GM12878 (cell line): ENCODE measurements around the gene SNRPD3. TPM values are rescaled to one million over a fixed set of nuclear protein-coding genes. Genes with fewer than 3 reads are reported as not detected.
A peak's percentile ranks its signal among the peaks of the same experiment; 100 is the strongest.

Experiments used
- ATF7 ChIP-seq: fragments of 450-650 bp; IDR thresholded peaks from 2 replicates; pipeline ENCODE4 v1.6.1; 2016; ENCODE audit warnings: low read depth, mild to moderate bottlenecking
- BCL11A ChIP-seq: IDR thresholded peaks from 2 replicates; pipeline ENCODE4 v1.6.1; 2011; ENCODE audit warnings: low read depth, low read length
- CREB1 ChIP-seq: IDR thresholded peaks from 2 replicates; pipeline ENCODE4 v1.6.1; 2012; ENCODE audit warnings: low read depth, mild to moderate bottlenecking, inconsistent platforms
- EP300 ChIP-seq, 2 experiments: fragments of 150-350 bp in 1 of 2; IDR thresholded peaks; 2 replicates each; pipeline ENCODE4 v1.6.1; 2011 to 2012; ENCODE audit warnings: low read depth in 2 of 2, low read length in 2 of 2, borderline replicate concordance in 1 of 2, improper control_type of control experiment in 1 of 2, inconsistent platforms in 1 of 2; ENCODE audit not compliant: control insufficient read depth in 1 of 2
- IKZF1 ChIP-seq: fragments of 450-650 bp; conservative IDR thresholded peaks from 2 replicates; pipeline ENCODE4 v1.6.1; 2017; ENCODE audit warnings: antibody characterized with exemption, mild to moderate bottlenecking
- IKZF2 ChIP-seq, 2 experiments: fragments of 450-650 bp; IDR thresholded peaks; 2 replicates each; pipeline ENCODE4 v1.6.1; 2017; ENCODE audit warnings: mild to moderate bottlenecking in 2 of 2, moderate library complexity in 2 of 2
- MEF2A ChIP-seq: IDR thresholded peaks from 2 replicates; pipeline ENCODE4 v1.6.1; 2011; ENCODE audit warnings: low read depth, mild to moderate bottlenecking, low read length, moderate library complexity; ENCODE audit not compliant: insufficient read depth
- MEF2B ChIP-seq: fragments of 450-650 bp; IDR thresholded peaks from 2 replicates; pipeline ENCODE4 v1.6.1; 2018; ENCODE audit warnings: mild to moderate bottlenecking, moderate library complexity; ENCODE audit not compliant: partially characterized antibody, poor library complexity, severe bottlenecking
- MTA2 ChIP-seq: fragments of 450-650 bp; IDR thresholded peaks from 2 replicates; pipeline ENCODE4 v1.6.1; 2016; ENCODE audit warnings: low read depth, mild to moderate bottlenecking, moderate library complexity
- NFIC ChIP-seq: IDR thresholded peaks from 2 replicates; pipeline ENCODE4 v1.6.1; 2012; ENCODE audit warnings: low read depth, mild to moderate bottlenecking, inconsistent platforms, low read length, moderate library complexity
- RUNX3 ChIP-seq: IDR thresholded peaks from 2 replicates; pipeline ENCODE4 v1.6.1; 2012; ENCODE audit warnings: low read length, inconsistent platforms
- SMARCA5 ChIP-seq: fragments of 450-650 bp; IDR thresholded peaks from 2 replicates; pipeline ENCODE4 v1.6.1; 2017; ENCODE audit warnings: mild to moderate bottlenecking
- SMC3 ChIP-seq: IDR thresholded peaks from 2 replicates; pipeline ENCODE4 v1.6.1; 2011; ENCODE audit warnings: low read length, improper control_type of control experiment, borderline replicate concordance
- STAT1 ChIP-seq: fragments of 450-650 bp; conservative IDR thresholded peaks from 2 replicates; pipeline ENCODE4 v1.6.1; 2014; ENCODE audit warnings: antibody characterized with exemption, mild to moderate bottlenecking
- TAF1 ChIP-seq: IDR thresholded peaks from 2 replicates; pipeline ENCODE4 v1.6.1; 2011; ENCODE audit warnings: mild to moderate bottlenecking, low read depth, low read length, borderline replicate concordance
- YY1 ChIP-seq: IDR thresholded peaks from 2 replicates; pipeline ENCODE4 v1.6.1; 2011; ENCODE audit warnings: low read depth, mild to moderate bottlenecking, low read length
- ZNF24 ChIP-seq: fragments of 450-650 bp; IDR thresholded peaks from 2 replicates; pipeline ENCODE4 v1.6.1; 2017; ENCODE audit warnings: antibody characterized with exemption, mild to moderate bottlenecking
- ZSCAN29 ChIP-seq: fragments of 450-650 bp; IDR thresholded peaks from 2 replicates; pipeline ENCODE4 v1.6.1; 2017; ENCODE audit warnings: mild to moderate bottlenecking, moderate library complexity
- polyA plus RNA-seq, 11 experiments: library from polyadenylated mRNA; depleted of rRNA in 4 of 11; unstranded in 6 of 11; stranded (reverse) in 5 of 11; fragments of >200 nt; fragmentation: Nextera tagmentation in 4 of 11; fragmentation: Illumina TruSeq in 1 of 11; extraction: Ambion mirVana in 4 of 11; extraction: Trizol in 1 of 11; gene quantifications; 1 replicate in 1 of 11; 2 replicates in 10 of 11; pipeline versions ENCODE4 v1.2.1 to v1.2.3, GENCODE V29; 2011 to 2016; ENCODE audit warnings: inconsistent platforms in 2 of 11, missing spikeins in 2 of 11, low read depth in 1 of 11
- total RNA-seq, 4 experiments: library from RNA; depleted of rRNA in 3 of 4; stranded (reverse); fragments of >200 nt in 3 of 4; fragmentation: Illumina TruSeq in 1 of 4; extraction: Trizol in 1 of 4; gene quantifications; 2 replicates each; pipeline versions ENCODE4 v1.2.1 to v1.2.3, GENCODE V29; 2013 to 2021
- TF ChIP-seq, protein P1 (sequence below): fragments of 450-650 bp; IDR thresholded peaks from 2 replicates; pipeline ENCODE4 v1.6.1; 2017; ENCODE audit warnings: mild to moderate bottlenecking, moderate library complexity
- TF ChIP-seq, protein P2 (sequence below): fragments of 450-650 bp; IDR thresholded peaks from 2 replicates; pipeline ENCODE4 v1.6.1; 2017; ENCODE audit warnings: low read depth, mild to moderate bottlenecking, moderate library complexity
- TF ChIP-seq, protein P3 (sequence below): fragments of 450-650 bp; IDR thresholded peaks from 2 replicates; pipeline ENCODE4 v1.6.1; 2017; ENCODE audit warnings: mild to moderate bottlenecking, low read depth, inconsistent platforms; ENCODE audit not compliant: poor library complexity, severe bottlenecking

Gene SNRPD3
- total and polyA plus RNA-seq, 10 of the 15 experiments (the other 5 are each of a cell fraction or from before 2014, with no cell fraction given) = 112 to 324 (median 242) TPM

DNA sequence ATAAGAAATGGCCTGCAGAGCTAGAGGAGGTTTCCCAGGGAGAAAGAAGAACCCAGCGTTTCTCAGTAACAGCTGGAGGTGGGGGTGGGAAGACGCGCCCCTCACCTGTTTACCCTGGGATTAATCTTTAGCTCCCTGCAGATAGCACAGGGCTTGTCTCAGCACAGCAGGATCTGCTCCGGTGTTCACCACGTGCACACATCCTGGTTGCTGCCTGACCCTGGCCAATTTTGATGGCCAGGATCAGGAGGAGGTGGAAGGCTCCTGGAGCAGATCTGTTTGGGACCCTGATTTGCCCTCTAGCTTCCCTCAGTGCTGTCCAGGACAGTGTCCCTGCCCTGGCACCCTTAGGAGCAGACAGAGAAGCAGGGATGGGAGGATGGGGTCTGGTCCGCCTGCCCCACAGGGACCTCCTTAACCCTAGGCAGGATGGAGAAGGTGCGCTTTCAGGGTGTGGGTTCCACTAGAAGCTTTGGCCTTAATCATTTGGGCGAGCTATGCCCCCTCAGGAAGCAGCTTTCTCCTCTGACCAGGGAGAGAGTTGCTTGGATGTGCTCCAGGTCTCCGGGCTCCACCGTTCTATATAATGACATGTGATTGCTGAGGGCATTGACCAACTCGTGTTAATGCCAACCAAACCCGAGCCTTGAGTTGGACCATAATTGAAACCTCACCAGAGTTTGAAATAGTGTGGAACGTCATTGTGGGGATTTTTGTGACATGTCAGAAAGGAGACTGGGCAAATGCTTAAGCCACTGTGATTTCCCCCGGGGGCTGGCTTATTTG lies 41.4 kb upstream of the SNRPD3 start (continued):
- TF ChIP-seq, protein P1, sequence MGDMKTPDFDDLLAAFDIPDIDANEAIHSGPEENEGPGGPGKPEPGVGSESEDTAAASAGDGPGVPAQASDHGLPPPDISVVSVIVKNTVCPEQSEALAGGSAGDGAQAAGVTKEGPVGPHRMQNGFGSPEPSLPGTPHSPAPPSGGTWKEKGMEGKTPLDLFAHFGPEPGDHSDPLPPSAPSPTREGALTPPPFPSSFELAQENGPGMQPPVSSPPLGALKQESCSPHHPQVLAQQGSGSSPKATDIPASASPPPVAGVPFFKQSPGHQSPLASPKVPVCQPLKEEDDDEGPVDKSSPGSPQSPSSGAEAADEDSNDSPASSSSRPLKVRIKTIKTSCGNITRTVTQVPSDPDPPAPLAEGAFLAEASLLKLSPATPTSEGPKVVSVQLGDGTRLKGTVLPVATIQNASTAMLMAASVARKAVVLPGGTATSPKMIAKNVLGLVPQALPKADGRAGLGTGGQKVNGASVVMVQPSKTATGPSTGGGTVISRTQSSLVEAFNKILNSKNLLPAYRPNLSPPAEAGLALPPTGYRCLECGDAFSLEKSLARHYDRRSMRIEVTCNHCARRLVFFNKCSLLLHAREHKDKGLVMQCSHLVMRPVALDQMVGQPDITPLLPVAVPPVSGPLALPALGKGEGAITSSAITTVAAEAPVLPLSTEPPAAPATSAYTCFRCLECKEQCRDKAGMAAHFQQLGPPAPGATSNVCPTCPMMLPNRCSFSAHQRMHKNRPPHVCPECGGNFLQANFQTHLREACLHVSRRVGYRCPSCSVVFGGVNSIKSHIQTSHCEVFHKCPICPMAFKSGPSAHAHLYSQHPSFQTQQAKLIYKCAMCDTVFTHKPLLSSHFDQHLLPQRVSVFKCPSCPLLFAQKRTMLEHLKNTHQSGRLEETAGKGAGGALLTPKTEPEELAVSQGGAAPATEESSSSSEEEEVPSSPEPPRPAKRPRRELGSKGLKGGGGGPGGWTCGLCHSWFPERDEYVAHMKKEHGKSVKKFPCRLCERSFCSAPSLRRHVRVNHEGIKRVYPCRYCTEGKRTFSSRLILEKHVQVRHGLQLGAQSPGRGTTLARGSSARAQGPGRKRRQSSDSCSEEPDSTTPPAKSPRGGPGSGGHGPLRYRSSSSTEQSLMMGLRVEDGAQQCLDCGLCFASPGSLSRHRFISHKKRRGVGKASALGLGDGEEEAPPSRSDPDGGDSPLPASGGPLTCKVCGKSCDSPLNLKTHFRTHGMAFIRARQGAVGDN = peak; percentile 95
- TF ChIP-seq, protein P2, sequence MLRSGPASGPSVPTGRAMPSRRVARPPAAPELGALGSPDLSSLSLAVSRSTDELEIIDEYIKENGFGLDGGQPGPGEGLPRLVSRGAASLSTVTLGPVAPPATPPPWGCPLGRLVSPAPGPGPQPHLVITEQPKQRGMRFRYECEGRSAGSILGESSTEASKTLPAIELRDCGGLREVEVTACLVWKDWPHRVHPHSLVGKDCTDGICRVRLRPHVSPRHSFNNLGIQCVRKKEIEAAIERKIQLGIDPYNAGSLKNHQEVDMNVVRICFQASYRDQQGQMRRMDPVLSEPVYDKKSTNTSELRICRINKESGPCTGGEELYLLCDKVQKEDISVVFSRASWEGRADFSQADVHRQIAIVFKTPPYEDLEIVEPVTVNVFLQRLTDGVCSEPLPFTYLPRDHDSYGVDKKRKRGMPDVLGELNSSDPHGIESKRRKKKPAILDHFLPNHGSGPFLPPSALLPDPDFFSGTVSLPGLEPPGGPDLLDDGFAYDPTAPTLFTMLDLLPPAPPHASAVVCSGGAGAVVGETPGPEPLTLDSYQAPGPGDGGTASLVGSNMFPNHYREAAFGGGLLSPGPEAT = peak; percentile 68; the same call in 1 of the 2 replicates
- TF ChIP-seq BCL11A (peak; percentile 23; the same call in 1 of the 2 replicates), STAT1 (no peak), IKZF2 (IDR thresholded peaks at IDR 0.05) (peak; percentile 37 to 52), ZSCAN29 (no peak), MEF2A (0 out of 2 replicates have a peak, but pooled peaks have one; percentile 35), NFIC (peak; percentile 40; the same call in 1 of the 2 replicates), SMC3 (no peak), IKZF1 (peak; percentile 48), ATF7 (peak; percentile 73; the same call in 1 of the 2 replicates), EP300 (IDR thresholded peaks at IDR 0.05; ENCODE audit: borderline replicate concordance in 1 of 2, control insufficient read depth in 1 of 2, low read depth in 2 of 2, low read length in 2 of 2) (peak; percentile 9 to 64; a peak in 1 of 4 replicates), MTA2 (peak; percentile 62), CREB1 (peak; percentile 39; the same call in 1 of the 2 replicates), ZNF24 (no peak), MEF2B (peak; percentile 75), SMARCA5 (peak; percentile 75; the same call in 1 of the 2 replicates), TAF1 (0 out of 2 replicates have a peak, but pooled peaks have one; percentile 33), RUNX3 (peak; percentile 68; the same call in 1 of the 2 replicates), YY1 (no peak)
- TF ChIP-seq, protein P3, sequence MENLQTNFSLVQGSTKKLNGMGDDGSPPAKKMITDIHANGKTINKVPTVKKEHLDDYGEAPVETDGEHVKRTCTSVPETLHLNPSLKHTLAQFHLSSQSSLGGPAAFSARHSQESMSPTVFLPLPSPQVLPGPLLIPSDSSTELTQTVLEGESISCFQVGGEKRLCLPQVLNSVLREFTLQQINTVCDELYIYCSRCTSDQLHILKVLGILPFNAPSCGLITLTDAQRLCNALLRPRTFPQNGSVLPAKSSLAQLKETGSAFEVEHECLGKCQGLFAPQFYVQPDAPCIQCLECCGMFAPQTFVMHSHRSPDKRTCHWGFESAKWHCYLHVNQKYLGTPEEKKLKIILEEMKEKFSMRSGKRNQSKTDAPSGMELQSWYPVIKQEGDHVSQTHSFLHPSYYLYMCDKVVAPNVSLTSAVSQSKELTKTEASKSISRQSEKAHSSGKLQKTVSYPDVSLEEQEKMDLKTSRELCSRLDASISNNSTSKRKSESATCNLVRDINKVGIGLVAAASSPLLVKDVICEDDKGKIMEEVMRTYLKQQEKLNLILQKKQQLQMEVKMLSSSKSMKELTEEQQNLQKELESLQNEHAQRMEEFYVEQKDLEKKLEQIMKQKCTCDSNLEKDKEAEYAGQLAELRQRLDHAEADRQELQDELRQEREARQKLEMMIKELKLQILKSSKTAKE = peak; percentile 43
